H1 (cell line): Measurements from ENCODE around the gene GAS7. TPM values are rescaled to one million over a fixed set of nuclear protein-coding genes. Genes with fewer than 3 reads are reported as not detected.

Experiments
- polyA plus RNA-seq, 7 experiments: library from polyadenylated mRNA; depleted of rRNA in 3 of 7; stranded (reverse) in 5 of 7; unstranded in 2 of 7; fragments of >200 nt in 5 of 7; fragments of 200-250 nt in 2 of 7; gene quantifications; 1 replicate in 5 of 7; 2 replicates in 1 of 7; 4 replicates in 1 of 7; pipeline versions ENCODE4 v1.2.1 to v1.2.3, GENCODE V29; 2011 to 2013; ENCODE audit warnings: missing spikeins in 2 of 7, mixed read lengths in 2 of 7
- total RNA-seq: library from RNA; stranded (reverse); fragmentation: NEBNext Ultra II Directional; extraction: Animal tissue kit (Norgen Biotek cat#: 25700); gene quantifications from 2 replicates; pipeline ENCODE4 v1.2.1, GENCODE V29; 2021
- TF ChIP-seq, protein P1 (sequence below), 3 experiments: IDR thresholded peaks; 1 replicate in 2 of 3; 2 replicates in 1 of 3; pipeline versions ENCODE4 v1.5.1 to v1.6.1; 2011; ENCODE audit warnings: low read length in 3 of 3, mild to moderate bottlenecking in 3 of 3, inconsistent platforms in 2 of 3, low read depth in 1 of 3, moderate library complexity in 1 of 3; ENCODE audit not compliant: insufficient read depth in 1 of 3; ENCODE audit errors: control extremely low read depth in 1 of 3

Gene GAS7
- total and polyA plus RNA-seq, 2 of the 8 experiments (the other 6 are each of a cell fraction or from before 2014, with no cell fraction given), result 5.0 to 14.5 TPM

DNA sequence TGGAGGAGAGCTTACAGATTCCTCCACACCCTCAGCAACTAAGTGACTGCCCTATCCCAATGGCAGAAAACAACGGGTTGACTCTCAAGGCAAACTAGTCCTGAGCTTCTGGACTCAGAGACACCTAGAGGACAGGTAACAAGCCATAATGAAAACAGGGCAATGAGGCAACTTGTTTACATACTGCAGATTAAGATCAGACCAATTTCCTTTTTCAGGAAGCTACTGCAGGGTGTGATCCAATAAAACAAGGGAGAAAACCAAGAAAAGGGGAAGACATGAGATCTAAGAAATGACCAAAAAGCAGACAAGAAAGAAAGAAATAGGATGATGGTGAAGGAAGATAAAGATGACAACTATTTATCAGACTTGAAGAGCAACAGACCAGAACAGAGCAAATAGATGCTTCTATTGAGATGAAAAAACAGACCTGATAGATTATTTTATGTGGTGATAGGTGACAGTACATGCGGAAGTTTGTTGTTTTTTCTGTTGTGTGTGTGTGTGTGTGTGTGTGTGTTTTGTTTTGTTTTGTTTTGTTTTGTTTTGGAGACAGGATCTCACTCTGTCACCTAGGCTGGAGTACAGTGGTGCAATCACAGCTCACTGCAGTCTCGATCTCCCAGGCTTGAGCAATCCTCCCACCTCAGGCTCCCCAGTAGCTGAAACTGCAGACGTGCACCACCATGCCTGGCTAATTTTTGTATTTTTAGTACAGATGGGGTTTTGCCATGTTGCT, 120.7 kb downstream of the GAS7 start (continued):
- TF ChIP-seq, protein P1, sequence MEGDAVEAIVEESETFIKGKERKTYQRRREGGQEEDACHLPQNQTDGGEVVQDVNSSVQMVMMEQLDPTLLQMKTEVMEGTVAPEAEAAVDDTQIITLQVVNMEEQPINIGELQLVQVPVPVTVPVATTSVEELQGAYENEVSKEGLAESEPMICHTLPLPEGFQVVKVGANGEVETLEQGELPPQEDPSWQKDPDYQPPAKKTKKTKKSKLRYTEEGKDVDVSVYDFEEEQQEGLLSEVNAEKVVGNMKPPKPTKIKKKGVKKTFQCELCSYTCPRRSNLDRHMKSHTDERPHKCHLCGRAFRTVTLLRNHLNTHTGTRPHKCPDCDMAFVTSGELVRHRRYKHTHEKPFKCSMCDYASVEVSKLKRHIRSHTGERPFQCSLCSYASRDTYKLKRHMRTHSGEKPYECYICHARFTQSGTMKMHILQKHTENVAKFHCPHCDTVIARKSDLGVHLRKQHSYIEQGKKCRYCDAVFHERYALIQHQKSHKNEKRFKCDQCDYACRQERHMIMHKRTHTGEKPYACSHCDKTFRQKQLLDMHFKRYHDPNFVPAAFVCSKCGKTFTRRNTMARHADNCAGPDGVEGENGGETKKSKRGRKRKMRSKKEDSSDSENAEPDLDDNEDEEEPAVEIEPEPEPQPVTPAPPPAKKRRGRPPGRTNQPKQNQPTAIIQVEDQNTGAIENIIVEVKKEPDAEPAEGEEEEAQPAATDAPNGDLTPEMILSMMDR (IDR thresholded peaks at IDR 0.05; ENCODE audit: control extremely low read depth in 1 of 3, insufficient read depth in 1 of 3, low read depth in 1 of 3, low read length in 3 of 3), result no peak
